Endothelial cell (in vitro differentiated cells): Measurements from ENCODE around the gene CADM1. TPM values are rescaled to one million over a fixed set of nuclear protein-coding genes. Genes with fewer than 3 reads are reported as not detected.

ENCODE experiments used
- DNase-seq: peaks from one replicate; pipeline ENCODE4 v3.0.0; 2021; ENCODE audit warnings: low spot score
- H3K27ac Mint-ChIP-seq: one replicate; pipeline ENCODE4 v1.8.0; 2021; ENCODE audit warnings: mixed read lengths, inconsistent platforms; ENCODE audit not compliant: unreplicated experiment
- H3K27me3 Mint-ChIP-seq: one replicate; pipeline ENCODE4 v1.8.0; 2021; ENCODE audit warnings: mild to moderate bottlenecking, moderate library complexity, mixed read lengths, inconsistent platforms; ENCODE audit not compliant: unreplicated experiment
- H3K36me3 Mint-ChIP-seq: one replicate; pipeline ENCODE4 v1.8.0; 2021; ENCODE audit warnings: mild to moderate bottlenecking, low read depth, mixed read lengths, inconsistent platforms; ENCODE audit not compliant: unreplicated experiment
- H3K4me1 Mint-ChIP-seq: one replicate; pipeline ENCODE4 v1.8.0; 2021; ENCODE audit warnings: mild to moderate bottlenecking, mixed read lengths, inconsistent platforms; ENCODE audit not compliant: unreplicated experiment
- H3K4me3 Mint-ChIP-seq: one replicate; pipeline ENCODE4 v1.8.0; 2021; ENCODE audit warnings: mild to moderate bottlenecking, mixed read lengths, inconsistent platforms; ENCODE audit not compliant: unreplicated experiment
- H3K9me3 Mint-ChIP-seq: one replicate; pipeline ENCODE4 v1.8.0; 2021; ENCODE audit warnings: mixed read lengths, inconsistent platforms; ENCODE audit not compliant: unreplicated experiment
- total RNA-seq: library from RNA; stranded (reverse); fragmentation: NEBNext Ultra II Directional; extraction: Animal tissue kit (Norgen Biotek cat#: 25700); gene quantifications from one replicate; pipeline ENCODE4 v1.2.1, GENCODE V29; 2021; ENCODE audit not compliant: unreplicated experiment
- TF ChIP-seq, protein P1 (sequence below): fragments of 200-600 bp; sonication (generic); IDR thresholded peaks from one replicate; pipeline ENCODE4 v1.5.0; 2021; ENCODE audit warnings: antibody characterized with exemption; ENCODE audit not compliant: unreplicated experiment

The CADM1 gene
- total RNA-seq, 1 donor from 2014 or later, result 65.5 TPM

DNA sequence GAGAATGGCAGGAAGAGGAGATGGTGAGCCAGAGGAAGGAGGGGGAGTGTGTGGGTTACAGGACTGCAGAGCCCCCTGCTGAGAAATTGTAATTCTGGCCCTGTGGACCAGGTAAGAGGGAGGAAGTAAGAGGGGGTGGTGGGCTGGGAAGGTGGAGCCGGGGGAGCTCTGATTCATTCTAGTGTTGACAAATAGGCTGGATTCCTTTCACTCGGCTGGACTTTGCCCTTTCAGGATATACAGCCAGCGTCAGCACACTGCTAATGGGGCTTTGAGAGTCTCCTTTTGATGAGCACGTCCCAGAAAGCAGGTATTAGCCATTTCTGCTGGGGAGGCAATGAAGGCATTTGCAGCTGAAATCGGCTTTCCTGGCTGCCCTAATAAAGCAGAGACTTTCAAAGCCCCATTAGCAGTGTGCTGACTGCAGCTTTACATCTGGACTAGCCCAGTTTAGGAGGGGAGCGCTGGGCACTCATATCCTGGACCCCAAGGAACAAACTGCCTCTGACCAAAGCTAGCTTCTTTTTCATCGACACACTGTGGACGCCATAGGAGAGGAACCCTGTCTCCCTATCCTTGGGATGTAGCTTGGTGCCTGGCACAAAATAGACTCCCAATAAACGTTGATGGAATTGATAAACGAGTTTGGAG, 44.8 kb upstream of the CADM1 start:
- no peak overlapping the region for H3K4me3 Mint-ChIP-seq

GRCh38 chr11:115545581-115546210, 41.5 kb upstream of the CADM1 start:
- no peaks in the 10 kb centered on the region for H3K36me3 Mint-ChIP-seq
- TF ChIP-seq, protein P1, sequence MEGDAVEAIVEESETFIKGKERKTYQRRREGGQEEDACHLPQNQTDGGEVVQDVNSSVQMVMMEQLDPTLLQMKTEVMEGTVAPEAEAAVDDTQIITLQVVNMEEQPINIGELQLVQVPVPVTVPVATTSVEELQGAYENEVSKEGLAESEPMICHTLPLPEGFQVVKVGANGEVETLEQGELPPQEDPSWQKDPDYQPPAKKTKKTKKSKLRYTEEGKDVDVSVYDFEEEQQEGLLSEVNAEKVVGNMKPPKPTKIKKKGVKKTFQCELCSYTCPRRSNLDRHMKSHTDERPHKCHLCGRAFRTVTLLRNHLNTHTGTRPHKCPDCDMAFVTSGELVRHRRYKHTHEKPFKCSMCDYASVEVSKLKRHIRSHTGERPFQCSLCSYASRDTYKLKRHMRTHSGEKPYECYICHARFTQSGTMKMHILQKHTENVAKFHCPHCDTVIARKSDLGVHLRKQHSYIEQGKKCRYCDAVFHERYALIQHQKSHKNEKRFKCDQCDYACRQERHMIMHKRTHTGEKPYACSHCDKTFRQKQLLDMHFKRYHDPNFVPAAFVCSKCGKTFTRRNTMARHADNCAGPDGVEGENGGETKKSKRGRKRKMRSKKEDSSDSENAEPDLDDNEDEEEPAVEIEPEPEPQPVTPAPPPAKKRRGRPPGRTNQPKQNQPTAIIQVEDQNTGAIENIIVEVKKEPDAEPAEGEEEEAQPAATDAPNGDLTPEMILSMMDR, result no peak
- peaks cover 2% of the 10 kb centered on the region for H3K27me3 Mint-ChIP-seq
- no peak for DNase-seq
- no peak overlapping the region for H3K4me3 Mint-ChIP-seq
- H3K27ac Mint-ChIP-seq, result no peak overlapping the region
- H3K9me3 Mint-ChIP-seq, result no peaks in the 10 kb centered on the region
- peaks cover 10% of the 10 kb centered on the region for H3K4me1 Mint-ChIP-seq

More for the DNA sequence above, 44.8 kb upstream of the CADM1 start:
- peaks cover 10% of the 10 kb centered on the region for H3K4me1 Mint-ChIP-seq
- H3K27me3 Mint-ChIP-seq, result peaks cover 2% of the 10 kb centered on the region
- TF ChIP-seq, protein P1, result no peak
- no peaks in the 10 kb centered on the region for H3K9me3 Mint-ChIP-seq
- no peak overlapping the region for H3K27ac Mint-ChIP-seq
- no peaks in the 10 kb centered on the region for H3K36me3 Mint-ChIP-seq
- DNase-seq, result no peak

GRCh38 chr11:115544422-115544948, 40.3 kb upstream of the CADM1 start:
- H3K36me3 Mint-ChIP-seq, result no peaks in the 10 kb centered on the region
- no peak for DNase-seq
- peaks cover 10% of the 10 kb centered on the region for H3K4me1 Mint-ChIP-seq
- no peak overlapping the region for H3K27ac Mint-ChIP-seq
- no peaks in the 10 kb centered on the region for H3K9me3 Mint-ChIP-seq
- TF ChIP-seq, protein P1, result no peak
- no peak overlapping the region for H3K4me3 Mint-ChIP-seq
- H3K27me3 Mint-ChIP-seq, result peaks cover 2% of the 10 kb centered on the region

DNA sequence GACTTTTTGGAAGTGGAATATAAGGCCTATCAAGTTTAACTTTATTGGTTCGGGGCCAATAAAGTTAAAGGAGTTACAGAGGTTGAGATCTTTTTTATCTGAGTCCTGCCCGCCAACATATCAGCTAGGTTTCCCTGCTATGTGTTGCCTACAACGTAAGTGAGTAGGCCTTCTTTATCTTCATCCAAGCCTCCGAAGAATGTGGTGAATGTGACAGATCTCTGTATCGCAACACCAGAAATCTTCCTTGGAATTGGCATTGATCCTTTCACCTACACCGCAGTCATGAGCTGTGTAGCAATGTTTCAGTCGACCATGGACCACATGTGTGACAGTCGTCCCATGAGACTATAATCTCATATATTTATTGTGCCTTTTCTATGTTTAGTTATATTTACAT, 37.3 kb upstream of the CADM1 start:
- peaks cover 3% of the 10 kb centered on the region for H3K4me1 Mint-ChIP-seq
- no peaks in the 10 kb centered on the region for H3K36me3 Mint-ChIP-seq
- H3K27me3 Mint-ChIP-seq, result peaks cover 3% of the 10 kb centered on the region
- TF ChIP-seq, protein P1, result no peak
- DNase-seq, result no peak
- no peaks in the 10 kb centered on the region for H3K9me3 Mint-ChIP-seq
- H3K4me3 Mint-ChIP-seq, result no peak overlapping the region
- no peak overlapping the region for H3K27ac Mint-ChIP-seq

GRCh38 chr11:115539844-115540243, 35.6 kb upstream of the CADM1 start:
- H3K9me3 Mint-ChIP-seq, result no peaks in the 10 kb centered on the region
- no peak overlapping the region for H3K27ac Mint-ChIP-seq
- TF ChIP-seq, protein P1, result no peak
- peaks cover 3% of the 10 kb centered on the region for H3K27me3 Mint-ChIP-seq
- no peak for DNase-seq
- no peaks in the 10 kb centered on the region for H3K4me1 Mint-ChIP-seq
- no peak overlapping the region for H3K4me3 Mint-ChIP-seq
- H3K36me3 Mint-ChIP-seq, result no peaks in the 10 kb centered on the region
